GM23338 (cell line): ENCODE data around the gene PPP1R9B.

Source experiments
- CREB1 ChIP-seq: fragments of 250-450 bp; sonication (Bioruptor Pico); IDR thresholded peaks from 2 replicates; pipeline ENCODE4 v1.5.0; 2020; ENCODE audit warnings: low read depth, mild to moderate bottlenecking, moderate library complexity
- CTCF ChIP-seq, 2 experiments: fragments of 200-600 bp in 1 of 2; sonication (generic) in 1 of 2; conservative IDR thresholded peaks; 2 replicates each; pipeline versions ENCODE4 v1.5.1 to v1.6.1; 2016 to 2017; ENCODE audit warnings: antibody characterized with exemption in 2 of 2, low read depth in 2 of 2, mild to moderate bottlenecking in 2 of 2, moderate library complexity in 1 of 2
- EZH2 ChIP-seq: fragments of 200-600 bp; sonication (generic); IDR thresholded peaks from one replicate; pipeline ENCODE4 v1.8.0; 2017; ENCODE audit warnings: antibody characterized with exemption, mild to moderate bottlenecking, low read depth; ENCODE audit not compliant: unreplicated experiment
- POLR2AphosphoS5 ChIP-seq: IDR thresholded peaks from 2 replicates; pipeline ENCODE4 v1.6.1; 2016; ENCODE audit warnings: antibody characterized with exemption, low read depth
- TF ChIP-seq, protein P1 (sequence below): IDR thresholded peaks from one replicate; pipeline ENCODE4 v1.6.1; 2018; ENCODE audit warnings: antibody characterized with exemption; ENCODE audit not compliant: unreplicated experiment

DNA sequence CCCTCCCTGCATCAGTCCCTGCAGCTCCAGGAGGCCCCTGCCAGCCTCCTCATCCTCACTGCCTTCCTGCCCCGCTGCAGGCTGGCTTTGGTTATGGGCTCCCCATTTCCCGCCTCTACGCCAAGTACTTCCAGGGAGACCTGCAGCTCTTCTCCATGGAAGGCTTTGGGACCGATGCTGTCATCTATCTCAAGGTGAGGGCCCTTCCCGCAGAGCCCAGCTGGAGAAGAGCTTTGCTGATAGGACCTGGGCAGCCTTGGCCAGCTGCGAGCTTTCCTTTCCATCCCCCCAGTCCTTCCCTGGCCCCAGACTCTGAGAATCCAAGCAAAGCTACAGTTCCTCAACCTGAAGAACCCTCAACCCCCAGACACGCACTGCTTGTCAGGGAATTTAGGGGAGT is 41.3 kb downstream of the PPP1R9B start:
- TF ChIP-seq POLR2AphosphoS5 = no peak
- no peak for TF ChIP-seq CTCF (conservative IDR thresholded peaks at IDR 0.05; ENCODE audit: low read depth in 2 of 2)
- TF ChIP-seq CREB1 = no peak
- TF ChIP-seq, protein P1, sequence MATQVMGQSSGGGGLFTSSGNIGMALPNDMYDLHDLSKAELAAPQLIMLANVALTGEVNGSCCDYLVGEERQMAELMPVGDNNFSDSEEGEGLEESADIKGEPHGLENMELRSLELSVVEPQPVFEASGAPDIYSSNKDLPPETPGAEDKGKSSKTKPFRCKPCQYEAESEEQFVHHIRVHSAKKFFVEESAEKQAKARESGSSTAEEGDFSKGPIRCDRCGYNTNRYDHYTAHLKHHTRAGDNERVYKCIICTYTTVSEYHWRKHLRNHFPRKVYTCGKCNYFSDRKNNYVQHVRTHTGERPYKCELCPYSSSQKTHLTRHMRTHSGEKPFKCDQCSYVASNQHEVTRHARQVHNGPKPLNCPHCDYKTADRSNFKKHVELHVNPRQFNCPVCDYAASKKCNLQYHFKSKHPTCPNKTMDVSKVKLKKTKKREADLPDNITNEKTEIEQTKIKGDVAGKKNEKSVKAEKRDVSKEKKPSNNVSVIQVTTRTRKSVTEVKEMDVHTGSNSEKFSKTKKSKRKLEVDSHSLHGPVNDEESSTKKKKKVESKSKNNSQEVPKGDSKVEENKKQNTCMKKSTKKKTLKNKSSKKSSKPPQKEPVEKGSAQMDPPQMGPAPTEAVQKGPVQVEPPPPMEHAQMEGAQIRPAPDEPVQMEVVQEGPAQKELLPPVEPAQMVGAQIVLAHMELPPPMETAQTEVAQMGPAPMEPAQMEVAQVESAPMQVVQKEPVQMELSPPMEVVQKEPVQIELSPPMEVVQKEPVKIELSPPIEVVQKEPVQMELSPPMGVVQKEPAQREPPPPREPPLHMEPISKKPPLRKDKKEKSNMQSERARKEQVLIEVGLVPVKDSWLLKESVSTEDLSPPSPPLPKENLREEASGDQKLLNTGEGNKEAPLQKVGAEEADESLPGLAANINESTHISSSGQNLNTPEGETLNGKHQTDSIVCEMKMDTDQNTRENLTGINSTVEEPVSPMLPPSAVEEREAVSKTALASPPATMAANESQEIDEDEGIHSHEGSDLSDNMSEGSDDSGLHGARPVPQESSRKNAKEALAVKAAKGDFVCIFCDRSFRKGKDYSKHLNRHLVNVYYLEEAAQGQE = no peak
- no peak for TF ChIP-seq EZH2
